ENCODE data around the gene ME1.
"Not testable (repeated sequence)": the region's sequence is repeated elsewhere in the genome, so short reads cannot be mapped to it uniquely, and the experiment has no call there.

Gene ME1

GRCh38 chr6:83270971-83271719 is 159.7 kb downstream of the ME1 start:
- TF ChIP-seq CTCF (IDR thresholded peaks at IDR 0.05; ENCODE audit: insufficient read depth, low read length, missing control alignments), result no peak
- POLR2A ChIA-PET, result no interaction called here
- peak; percentile 77 for DNase-seq (ENCODE audit: low read depth, low spot score)
- CTCF ChIA-PET, result interaction anchor here (0.7 kb wide), 1 partner anchor 205 kb away, joined by 3 read pairs; the partner anchor contains the start of gene UBE3D
- H3K4me3 ChIP-seq (ENCODE audit: low read depth, low read length), result no peak overlapping the region

- DNase-seq (ENCODE audit: low read depth, low spot score), result no peak
- no peak overlapping the region for H3K4me3 ChIP-seq (ENCODE audit: low read depth, low read length)
- TF ChIP-seq CTCF (IDR thresholded peaks at IDR 0.05; ENCODE audit: insufficient read depth, low read length, missing control alignments), result no peak
- POLR2A ChIA-PET, result no interaction called here
- CTCF ChIA-PET, result interaction anchor here (1.3 to 2.4 kb wide), 3 partner anchors 9 to 246 kb away, joined by 3 to 6 read pairs (median 6); partner anchors contain the start of gene PRSS35
Observed at GRCh38 chr6:83265384-83265783, 165.5 kb downstream of the ME1 start.

- CTCF ChIA-PET, result no interaction called here
- POLR2A ChIA-PET, result no interaction called here
- no peak overlapping the region for H3K4me3 ChIP-seq (ENCODE audit: low read depth, low read length)
- no peak for TF ChIP-seq CTCF (IDR thresholded peaks at IDR 0.05; ENCODE audit: insufficient read depth, low read length, missing control alignments)
- no peak for DNase-seq (ENCODE audit: low read depth, low spot score)
Observed at GRCh38 chr6:83260577-83260976, 170.3 kb downstream of the ME1 start.

- no peak overlapping the region for H3K4me3 ChIP-seq (ENCODE audit: low read depth, low read length)
- POLR2A ChIA-PET, result no interaction called here
- CTCF ChIA-PET, result no interaction called here
- no peak for DNase-seq (ENCODE audit: low read depth, low spot score)
- no peak for TF ChIP-seq CTCF (IDR thresholded peaks at IDR 0.05; ENCODE audit: insufficient read depth, low read length, missing control alignments)
Observed at GRCh38 chr6:83258517-83258916, 172.3 kb downstream of the ME1 start.

- TF ChIP-seq CTCF (IDR thresholded peaks at IDR 0.05; ENCODE audit: insufficient read depth, low read length, missing control alignments), result no peak
- no peak overlapping the region for H3K4me3 ChIP-seq (ENCODE audit: low read depth, low read length)
Observed at GRCh38 chr6:83257791-83258190, 173.1 kb downstream of the ME1 start.

GRCh38 chr6:83256719-83257118 is 174.1 kb downstream of the ME1 start:
- POLR2A ChIA-PET; H3K4me3 ChIP-seq (ENCODE audit: low read depth, low read length); DNase-seq (ENCODE audit: low read depth, low spot score): not testable (repeated sequence)
- CTCF ChIA-PET, result interaction anchor here (1.1 kb wide), 1 partner anchor 8 kb away, joined by 3 read pairs; no protein-coding TSS in a partner anchor

More at GRCh38 chr6:83257791-83258190, 173.1 kb downstream of the ME1 start:
- CTCF ChIA-PET, result no interaction called here
- POLR2A ChIA-PET, result no interaction called here
- DNase-seq (ENCODE audit: low read depth, low spot score), result no peak

GRCh38 chr6:83252719-83253118 is 178.1 kb downstream of the ME1 start:
- no peak for TF ChIP-seq CTCF (IDR thresholded peaks at IDR 0.05; ENCODE audit: insufficient read depth, low read length, missing control alignments)
- POLR2A ChIA-PET, result no interaction called here
- DNase-seq (ENCODE audit: low read depth, low spot score), result peak; percentile 24
- CTCF ChIA-PET, result interaction anchor here (1.0 to 1.8 kb wide), 3 partner anchors 14 to 262 kb away, joined by 4 to 8 read pairs (median 4); no protein-coding TSS in a partner anchor
- H3K4me3 ChIP-seq (ENCODE audit: low read depth, low read length), result no peak overlapping the region

All from AG04449 (cell line).